MCF 10A (cell line): ENCODE measurements around the gene GLI1. TPM values are rescaled to one million over a fixed set of nuclear protein-coding genes. Genes with fewer than 3 reads are reported as not detected.

Experiments used
- BruUV-seq: library from RNA; stranded (reverse); fragments of 400-500 nt; replicated peaks from 2 replicates; lab custom pipeline; 2021; lab: Mats Ljungman, UMichigan
- CTCF ChIA-PET: fragments of 300-600 bp; sonication (Branson Sonifier 250); formaldehyde crosslinking; extraction: SDS; loops from one replicate; lab custom pipeline; 2021; ENCODE audit warnings: antibody characterized with exemption, inconsistent platforms; lab: Yijun Ruan, JAX
- POLR2A ChIA-PET: fragments of 300-600, 350-650 bp; sonication (Branson Sonifier 250); formaldehyde crosslinking; extraction: SDS; loops from one replicate; lab custom pipeline; 2020; ENCODE audit warnings: antibody characterized with exemption, inconsistent platforms; lab: Yijun Ruan, JAX
- DNase-seq: peaks from one replicate; pipeline ENCODE4 v3.0.0-alpha.2; 2018; ENCODE audit not compliant: unreplicated experiment
- H3K27ac Mint-ChIP-seq: one replicate; pipeline ENCODE4 v1.8.0; 2022; ENCODE audit warnings: mild to moderate bottlenecking, low read depth, mixed read lengths; ENCODE audit not compliant: unreplicated experiment
- H3K27me3 Mint-ChIP-seq: one replicate; pipeline ENCODE4 v1.8.0; 2022; ENCODE audit warnings: mixed read lengths; ENCODE audit not compliant: insufficient read depth, unreplicated experiment
- H3K36me3 Mint-ChIP-seq: one replicate; pipeline ENCODE4 v1.8.0; 2022; ENCODE audit warnings: mild to moderate bottlenecking, moderate library complexity, mixed read lengths; ENCODE audit not compliant: insufficient read depth, unreplicated experiment
- H3K4me1 Mint-ChIP-seq: one replicate; pipeline ENCODE4 v1.8.0; 2022; ENCODE audit warnings: mixed read lengths; ENCODE audit not compliant: insufficient read depth, unreplicated experiment
- H3K4me3 Mint-ChIP-seq: one replicate; pipeline ENCODE4 v1.8.0; 2022; ENCODE audit warnings: mild to moderate bottlenecking, moderate library complexity, mixed read lengths; ENCODE audit not compliant: unreplicated experiment
- H3K9me3 Mint-ChIP-seq: one replicate; pipeline ENCODE4 v1.8.0; 2022; ENCODE audit warnings: mixed read lengths; ENCODE audit not compliant: unreplicated experiment
- intact Hi-C: fragments of 100-400 bp; cut with micrococcal nuclease; formaldehyde crosslinking; loops from 2 replicates; pipeline ENCODE4 v1.14.1; 2022
- total RNA-seq: library from RNA; stranded (reverse); gene quantifications from 2 replicates; pipeline ENCODE4 v1.2.3, GENCODE V29; 2022
- TF ChIP-seq, protein P1 (sequence below): fragments of 200-600 bp; IDR thresholded peaks from one replicate; pipeline ENCODE4 v1.8.0; 2022; ENCODE audit warnings: antibody characterized with exemption, mild to moderate bottlenecking; ENCODE audit not compliant: unreplicated experiment

GLI1 gene
- total RNA-seq, 1 experiment from 2014 or later: not detected

DNA sequence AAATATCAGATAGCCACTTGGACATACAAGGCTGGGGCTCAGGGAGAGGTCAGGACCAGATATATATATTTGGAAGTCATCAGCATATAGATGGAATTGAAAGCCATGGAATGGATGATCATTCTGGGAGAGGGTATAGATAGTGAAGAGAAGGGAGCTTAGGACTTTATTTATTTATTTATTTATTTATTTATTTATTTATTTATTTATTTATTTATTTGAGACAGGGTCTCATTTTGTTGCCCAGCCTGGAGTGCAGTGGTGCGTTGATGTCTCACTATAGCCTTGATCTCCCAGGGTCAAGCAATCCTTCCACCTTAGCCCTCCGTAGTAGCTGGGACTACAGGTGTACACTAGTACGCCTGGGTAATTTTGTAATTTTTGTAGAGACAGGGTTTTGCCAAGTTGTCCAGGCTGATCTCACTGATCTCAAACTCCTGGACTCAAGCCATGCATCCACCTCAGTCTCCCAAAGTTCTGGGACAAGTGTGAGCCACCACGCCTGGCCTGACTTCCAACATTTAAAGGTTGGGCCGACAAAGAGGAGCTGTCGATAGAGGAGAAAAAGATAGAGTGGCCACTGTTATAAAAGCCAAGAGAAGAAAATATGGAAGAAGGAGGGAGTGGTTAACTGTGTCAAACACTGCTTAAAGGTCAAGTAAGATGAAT, 13.2 kb upstream of the GLI1 start:
- CTCF ChIA-PET: interaction anchor here (0.7 to 6.8 kb wide), 6 partner anchors 7 to 320 kb away, joined by 3 to 53 read pairs (median 6); partner anchors contain the start of genes GLI1 and INHBE
- H3K27me3 Mint-ChIP-seq: no peaks in the 10 kb centered on the region

GRCh38 chr12:57448669-57449068, 10.9 kb upstream of the GLI1 start:
- Mint-ChIP-seq H3K4me3 (no peak overlapping the region), H3K4me1 (peaks cover 10% of the 10 kb centered on the region), H3K36me3 (no peaks in the 10 kb centered on the region), H3K27me3 (no peaks in the 10 kb centered on the region), H3K9me3 (no peaks in the 10 kb centered on the region), H3K27ac (no peak overlapping the region)
- DNase-seq: no peak
- intact Hi-C loops: no loop called here
- ChIA-PET CTCF (interaction anchor here (0.5 to 2.8 kb wide), 6 partner anchors 7 to 185 kb away, joined by 3 to 16 read pairs (median 4); partner anchors contain the start of gene GLI1), POLR2A (interaction anchor here (0.6 kb wide), 1 partner anchor 296 kb away, joined by 3 read pairs; the partner anchor contains the start of gene TSPAN31)
- BruUV-seq: no TSS peak
- TF ChIP-seq, protein P1, sequence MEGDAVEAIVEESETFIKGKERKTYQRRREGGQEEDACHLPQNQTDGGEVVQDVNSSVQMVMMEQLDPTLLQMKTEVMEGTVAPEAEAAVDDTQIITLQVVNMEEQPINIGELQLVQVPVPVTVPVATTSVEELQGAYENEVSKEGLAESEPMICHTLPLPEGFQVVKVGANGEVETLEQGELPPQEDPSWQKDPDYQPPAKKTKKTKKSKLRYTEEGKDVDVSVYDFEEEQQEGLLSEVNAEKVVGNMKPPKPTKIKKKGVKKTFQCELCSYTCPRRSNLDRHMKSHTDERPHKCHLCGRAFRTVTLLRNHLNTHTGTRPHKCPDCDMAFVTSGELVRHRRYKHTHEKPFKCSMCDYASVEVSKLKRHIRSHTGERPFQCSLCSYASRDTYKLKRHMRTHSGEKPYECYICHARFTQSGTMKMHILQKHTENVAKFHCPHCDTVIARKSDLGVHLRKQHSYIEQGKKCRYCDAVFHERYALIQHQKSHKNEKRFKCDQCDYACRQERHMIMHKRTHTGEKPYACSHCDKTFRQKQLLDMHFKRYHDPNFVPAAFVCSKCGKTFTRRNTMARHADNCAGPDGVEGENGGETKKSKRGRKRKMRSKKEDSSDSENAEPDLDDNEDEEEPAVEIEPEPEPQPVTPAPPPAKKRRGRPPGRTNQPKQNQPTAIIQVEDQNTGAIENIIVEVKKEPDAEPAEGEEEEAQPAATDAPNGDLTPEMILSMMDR: no peak

More for the DNA sequence above, 13.2 kb upstream of the GLI1 start:
- POLR2A ChIA-PET: interaction anchor here (0.7 to 1.5 kb wide), 2 partner anchors 20 to 133 kb away, joined by 3 to 4 read pairs; no protein-coding TSS in a partner anchor
- TF ChIP-seq, protein P1: no peak
- no peak for DNase-seq
- no peak overlapping the region for H3K4me3 Mint-ChIP-seq
- H3K36me3 Mint-ChIP-seq: no peaks in the 10 kb centered on the region
- no TSS peak for BruUV-seq
- H3K4me1 Mint-ChIP-seq: no peaks in the 10 kb centered on the region
- peaks cover 8% of the 10 kb centered on the region for H3K9me3 Mint-ChIP-seq
- intact Hi-C loops: no loop called here
- H3K27ac Mint-ChIP-seq: no peak overlapping the region

DNA sequence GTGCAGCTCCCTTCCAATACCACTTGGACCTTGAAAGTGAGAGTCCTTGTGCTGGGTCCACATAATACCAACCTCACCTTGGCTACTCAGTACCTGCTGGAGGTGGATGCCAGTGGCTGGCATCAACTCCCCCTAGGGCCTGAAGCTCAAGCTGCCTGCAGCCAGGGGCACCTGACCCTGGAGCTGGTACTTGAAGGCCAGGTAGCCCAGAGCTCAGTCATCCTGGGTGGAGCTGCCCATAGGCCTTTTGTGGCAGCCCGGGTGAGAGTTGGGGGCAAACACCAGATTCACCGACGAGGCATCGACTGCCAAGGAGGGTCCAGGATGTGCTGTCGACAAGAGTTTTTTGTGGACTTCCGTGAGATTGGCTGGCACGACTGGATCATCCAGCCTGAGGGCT, 10.2 kb upstream of the GLI1 start:
- POLR2A ChIA-PET: no interaction called here
- no peaks in the 10 kb centered on the region for H3K36me3 Mint-ChIP-seq
- H3K4me3 Mint-ChIP-seq: no peak overlapping the region
- CTCF ChIA-PET: interaction anchor here (0.5 to 2.8 kb wide), 3 partner anchors 10 to 186 kb away, joined by 3 to 16 read pairs (median 4); partner anchors contain the start of gene GLI1
- DNase-seq: no peak
- H3K27me3 Mint-ChIP-seq: no peaks in the 10 kb centered on the region
- H3K4me1 Mint-ChIP-seq: peaks cover 10% of the 10 kb centered on the region
- H3K9me3 Mint-ChIP-seq: no peaks in the 10 kb centered on the region
- intact Hi-C loops: no loop called here
- TF ChIP-seq, protein P1: no peak
- no TSS peak for BruUV-seq
- H3K27ac Mint-ChIP-seq: no peak overlapping the region

- no peak for DNase-seq
- BruUV-seq: no TSS peak
- intact Hi-C loops: no loop called here
- TF ChIP-seq, protein P1: no peak
- CTCF ChIA-PET: interaction anchor here (0.6 to 9.6 kb wide), 6 partner anchors 9 to 252 kb away, joined by 4 to 178 read pairs (median 38); partner anchors contain the start of gene GLI1
- POLR2A ChIA-PET: no interaction called here
- peaks cover 10% of the 10 kb centered on the region for H3K4me1 Mint-ChIP-seq
- H3K27me3 Mint-ChIP-seq: no peaks in the 10 kb centered on the region
- no peak overlapping the region for H3K27ac Mint-ChIP-seq
- H3K36me3 Mint-ChIP-seq: no peaks in the 10 kb centered on the region
- no peaks in the 10 kb centered on the region for H3K9me3 Mint-ChIP-seq
- no peak overlapping the region for H3K4me3 Mint-ChIP-seq
These were observed 9.5 kb upstream of the GLI1 start for GRCh38 chr12:57450057-57450456.
